Activated naive CD8-positive, alpha-beta T cell treated with anti-CD3 and anti-CD28 coated beads, Interleukin-2, amount 50 U/mL, for 24 hours (primary cell): ENCODE measurements around the gene CACNA1B.
"Not testable (repeated sequence)": the region's sequence is repeated elsewhere in the genome, so short reads cannot be mapped to it uniquely, and the experiment has no call there.

ENCODE experiments used
- ATAC-seq: fragments of 150-1000 bp; cut with Tn5 transposase; one replicate; pipeline ENCODE4 v1.10.0; 2021
- DNase-seq: peaks from one replicate; pipeline ENCODE4 v3.0.0; 2021
- H3K27ac Mint-ChIP-seq: one replicate; pipeline ENCODE4 v1.8.0; 2021; ENCODE audit warnings: mild to moderate bottlenecking, mixed read lengths
- H3K27me3 Mint-ChIP-seq: one replicate; pipeline ENCODE4 v1.8.0; 2021; ENCODE audit warnings: mixed read lengths
- H3K36me3 Mint-ChIP-seq: one replicate; pipeline ENCODE4 v1.8.0; 2021; ENCODE audit warnings: low read depth, mixed read lengths
- H3K4me1 Mint-ChIP-seq: one replicate; pipeline ENCODE4 v1.8.0; 2021; ENCODE audit warnings: mixed read lengths
- H3K4me3 Mint-ChIP-seq: one replicate; pipeline ENCODE4 v1.8.0; 2021; ENCODE audit warnings: mild to moderate bottlenecking, moderate library complexity, mixed read lengths
- H3K9me3 Mint-ChIP-seq: one replicate; pipeline ENCODE4 v1.8.0; 2021; ENCODE audit warnings: mixed read lengths

The CACNA1B gene

GRCh38 chr9:137890768-137891587 is 13.4 kb downstream of the CACNA1B start:
- not testable (repeated sequence) for ATAC-seq, H3K4me3 Mint-ChIP-seq, H3K27me3 Mint-ChIP-seq, H3K9me3 Mint-ChIP-seq, DNase-seq, H3K36me3 Mint-ChIP-seq, H3K4me1 Mint-ChIP-seq, H3K27ac Mint-ChIP-seq

- no peak for ATAC-seq
- H3K9me3 Mint-ChIP-seq: no peaks in the 10 kb centered on the region
- no peaks in the 10 kb centered on the region for H3K36me3 Mint-ChIP-seq
- no peak overlapping the region for H3K27ac Mint-ChIP-seq
- DNase-seq: no peak
- no peak overlapping the region for H3K4me3 Mint-ChIP-seq
- peaks cover 2% of the 10 kb centered on the region for H3K27me3 Mint-ChIP-seq
- H3K4me1 Mint-ChIP-seq: no peaks in the 10 kb centered on the region
These were observed 14.2 kb downstream of the CACNA1B start for GRCh38 chr9:137891588-137892423.

GRCh38 chr9:137892424-137893191 is 15.0 kb downstream of the CACNA1B start:
- ATAC-seq (no peak), DNase-seq (no peak)
- H3K27me3 Mint-ChIP-seq: peaks cover 2% of the 10 kb centered on the region
- H3K4me3 Mint-ChIP-seq: no peak overlapping the region
- H3K9me3 Mint-ChIP-seq: no peaks in the 10 kb centered on the region
- no peaks in the 10 kb centered on the region for H3K4me1 Mint-ChIP-seq
- H3K27ac Mint-ChIP-seq: no peak overlapping the region
- H3K36me3 Mint-ChIP-seq: no peaks in the 10 kb centered on the region

GRCh38 chr9:137893670-137894069 is 16.1 kb downstream of the CACNA1B start:
- ATAC-seq: no peak
- no peak for DNase-seq
- H3K27me3 Mint-ChIP-seq: peaks cover 5% of the 10 kb centered on the region
- H3K36me3 Mint-ChIP-seq: no peaks in the 10 kb centered on the region
- H3K4me3 Mint-ChIP-seq: no peak overlapping the region
- no peaks in the 10 kb centered on the region for H3K9me3 Mint-ChIP-seq
- H3K27ac Mint-ChIP-seq: no peak overlapping the region
- no peaks in the 10 kb centered on the region for H3K4me1 Mint-ChIP-seq

GRCh38 chr9:137899551-137900360 is 22.2 kb downstream of the CACNA1B start:
- Mint-ChIP-seq H3K9me3 (no peaks in the 10 kb centered on the region), H3K4me3 (no peak overlapping the region), H3K4me1 (no peaks in the 10 kb centered on the region), H3K27ac (no peak overlapping the region), H3K36me3 (no peaks in the 10 kb centered on the region), H3K27me3 (peaks cover 13% of the 10 kb centered on the region)
- DNase-seq (no peak), ATAC-seq (no peak)

GRCh38 chr9:137900584-137901310 is 23.2 kb downstream of the CACNA1B start:
- no peaks in the 10 kb centered on the region for H3K9me3 Mint-ChIP-seq
- no peaks in the 10 kb centered on the region for H3K4me1 Mint-ChIP-seq
- ATAC-seq (no peak), DNase-seq (no peak)
- no peak overlapping the region for H3K27ac Mint-ChIP-seq
- H3K4me3 Mint-ChIP-seq: no peak overlapping the region
- no peaks in the 10 kb centered on the region for H3K36me3 Mint-ChIP-seq
- H3K27me3 Mint-ChIP-seq: peaks cover 12% of the 10 kb centered on the region

GRCh38 chr9:137902646-137903045 is 25.1 kb downstream of the CACNA1B start:
- no peaks in the 10 kb centered on the region for H3K4me1 Mint-ChIP-seq

GRCh38 chr9:137905740-137906139 is 28.2 kb downstream of the CACNA1B start:
- no peak overlapping the region for H3K4me3 Mint-ChIP-seq
- H3K27ac Mint-ChIP-seq: no peak overlapping the region
- ATAC-seq (no peak), DNase-seq (no peak)
- H3K27me3 Mint-ChIP-seq: peaks cover 11% of the 10 kb centered on the region
- H3K36me3 Mint-ChIP-seq: no peaks in the 10 kb centered on the region
- no peaks in the 10 kb centered on the region for H3K9me3 Mint-ChIP-seq
- no peaks in the 10 kb centered on the region for H3K4me1 Mint-ChIP-seq

More at GRCh38 chr9:137902646-137903045, 25.1 kb downstream of the CACNA1B start:
- Mint-ChIP-seq H3K36me3 (no peaks in the 10 kb centered on the region), H3K4me3 (no peak overlapping the region), H3K27me3 (peaks cover 13% of the 10 kb centered on the region), H3K27ac (no peak overlapping the region), H3K9me3 (no peaks in the 10 kb centered on the region)
- ATAC-seq (no peak), DNase-seq (no peak)

- Mint-ChIP-seq H3K27ac (no peak overlapping the region), H3K36me3 (no peaks in the 10 kb centered on the region), H3K27me3 (peaks cover 11% of the 10 kb centered on the region), H3K4me1 (no peaks in the 10 kb centered on the region), H3K9me3 (no peaks in the 10 kb centered on the region), H3K4me3 (no peak overlapping the region)
- DNase-seq (no peak), ATAC-seq (no peak)
These were observed 30.2 kb downstream of the CACNA1B start for GRCh38 chr9:137907776-137908175.

GRCh38 chr9:137912671-137913070 is 35.1 kb downstream of the CACNA1B start:
- Mint-ChIP-seq H3K4me1 (no peaks in the 10 kb centered on the region), H3K9me3 (no peaks in the 10 kb centered on the region), H3K36me3 (no peaks in the 10 kb centered on the region), H3K27ac (no peak overlapping the region), H3K4me3 (no peak overlapping the region), H3K27me3 (peaks cover 3% of the 10 kb centered on the region)
- ATAC-seq (no peak), DNase-seq (no peak)

GRCh38 chr9:137913132-137913531 is 35.5 kb downstream of the CACNA1B start:
- DNase-seq (no peak), ATAC-seq (no peak)
- Mint-ChIP-seq H3K27ac (no peak overlapping the region), H3K4me1 (no peaks in the 10 kb centered on the region), H3K4me3 (no peak overlapping the region), H3K9me3 (no peaks in the 10 kb centered on the region), H3K36me3 (no peaks in the 10 kb centered on the region), H3K27me3 (peaks cover 3% of the 10 kb centered on the region)

- Mint-ChIP-seq H3K4me3 (no peak overlapping the region), H3K27me3 (peaks cover 4% of the 10 kb centered on the region), H3K36me3 (no peaks in the 10 kb centered on the region), H3K9me3 (no peaks in the 10 kb centered on the region), H3K27ac (no peak overlapping the region), H3K4me1 (no peaks in the 10 kb centered on the region)
- no peak for DNase-seq
- ATAC-seq: no peak
These were observed 36.5 kb downstream of the CACNA1B start for GRCh38 chr9:137913771-137914767.
